Esophagus squamous epithelium (tissue), 4 donors: ENCODE data around the gene ALPL.

ENCODE experiments used
- CTCF ChIP-seq, 6 experiments: fragments of 450-650 bp in 4 of 6; fragments of 200-600 bp in 2 of 6; sonication (generic) in 2 of 6; IDR thresholded peaks; one replicate each; pipeline ENCODE4 v1.5.1; 2016 to 2019; ENCODE audit warnings: antibody characterized with exemption in 6 of 6, mild to moderate bottlenecking in 4 of 6, moderate library complexity in 4 of 6
- POLR2A ChIP-seq, 4 donors: fragments of 450-650 bp; IDR thresholded peaks; one replicate each; pipeline ENCODE4 v1.6.1; 2017; ENCODE audit warnings: antibody characterized with exemption in 4 of 4, mild to moderate bottlenecking in 4 of 4, moderate library complexity in 3 of 4

- no peak for TF ChIP-seq CTCF (IDR thresholded peaks at IDR 0.05)
- TF ChIP-seq POLR2A (IDR thresholded peaks at IDR 0.05), result no peak
Observed at GRCh38 chr1:21618059-21618458, 108.8 kb downstream of the ALPL start.
